Activated naive CD4-positive, alpha-beta T cell treated with anti-CD3 and anti-CD28 coated beads, Interleukin-2, amount 50 U/mL, for 72 hours (primary cell): ENCODE data around the gene RASSF10. TPM values are rescaled to one million over a fixed set of nuclear protein-coding genes. Genes with fewer than 3 reads are reported as not detected.
A peak's percentile ranks its signal among the peaks of the same experiment; 100 is the strongest.

Source experiments
- ATAC-seq, 2 donors: fragments of 150-1000 bp; cut with Tn5 transposase; 2 replicates each; pipeline ENCODE4 v1.10.0; 2021; ENCODE audit warnings: mild to moderate bottlenecking in 2 of 2, moderate library complexity in 2 of 2
- DNase-seq, 2 donors: peaks; one replicate each; pipeline ENCODE4 v3.0.0; 2021 to 2022; ENCODE audit warnings: low spot score in 2 of 2
- H3K27ac Mint-ChIP-seq, 2 donors: one replicate each; pipeline ENCODE4 v1.8.0; 2022; ENCODE audit warnings: mild to moderate bottlenecking in 2 of 2, mixed read lengths in 2 of 2
- H3K36me3 Mint-ChIP-seq, 2 donors: one replicate each; pipeline ENCODE4 v1.8.0; 2022; ENCODE audit warnings: mixed read lengths in 2 of 2
- H3K9me3 Mint-ChIP-seq, 2 donors: one replicate each; pipeline ENCODE4 v1.8.0; 2022; ENCODE audit warnings: mixed read lengths in 2 of 2
- total RNA-seq, 2 donors: library from RNA; stranded (reverse); gene quantifications; one replicate each; pipeline ENCODE4 v1.2.3, GENCODE V29; 2022

Gene RASSF10
- total RNA-seq, 2 donors from 2014 or later = not detected

DNA sequence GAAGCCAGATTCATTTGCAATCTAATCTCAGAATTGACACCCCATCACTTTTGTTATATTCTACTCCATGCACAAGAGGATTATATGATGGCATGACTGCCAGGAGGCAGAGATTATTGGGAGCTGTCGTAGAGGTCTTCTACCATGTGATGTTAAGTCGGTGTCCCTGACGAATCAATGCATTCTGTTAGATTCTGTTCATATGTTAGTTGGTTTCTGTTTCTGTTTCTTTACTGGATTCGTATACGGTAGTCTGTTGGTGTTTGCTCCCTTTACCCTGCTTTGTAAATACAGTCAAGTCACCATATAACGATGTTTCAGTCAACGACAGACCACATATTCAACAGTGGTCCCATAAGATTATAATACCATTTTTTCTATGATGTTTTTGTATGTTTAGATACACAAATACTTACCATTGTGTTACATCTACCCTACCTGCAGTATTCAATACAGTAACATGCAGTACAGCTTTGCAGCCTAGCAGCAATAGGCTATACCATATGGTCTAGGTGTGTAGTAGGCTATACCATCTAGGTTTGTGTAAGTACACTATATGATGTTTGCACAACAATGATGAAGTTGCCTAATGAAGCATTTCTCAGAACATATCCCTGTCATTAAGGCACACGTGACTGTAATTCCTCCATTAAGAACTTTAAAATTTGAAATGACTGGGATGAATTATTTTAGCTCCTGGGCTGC, 22.8 kb upstream of the RASSF10 start:
- ATAC-seq (no peak), DNase-seq (no peak)
- no peak overlapping the region for H3K27ac Mint-ChIP-seq
- no peaks in the 10 kb centered on the region for H3K36me3 Mint-ChIP-seq
- H3K9me3 Mint-ChIP-seq = no peaks in the 10 kb centered on the region

DNA sequence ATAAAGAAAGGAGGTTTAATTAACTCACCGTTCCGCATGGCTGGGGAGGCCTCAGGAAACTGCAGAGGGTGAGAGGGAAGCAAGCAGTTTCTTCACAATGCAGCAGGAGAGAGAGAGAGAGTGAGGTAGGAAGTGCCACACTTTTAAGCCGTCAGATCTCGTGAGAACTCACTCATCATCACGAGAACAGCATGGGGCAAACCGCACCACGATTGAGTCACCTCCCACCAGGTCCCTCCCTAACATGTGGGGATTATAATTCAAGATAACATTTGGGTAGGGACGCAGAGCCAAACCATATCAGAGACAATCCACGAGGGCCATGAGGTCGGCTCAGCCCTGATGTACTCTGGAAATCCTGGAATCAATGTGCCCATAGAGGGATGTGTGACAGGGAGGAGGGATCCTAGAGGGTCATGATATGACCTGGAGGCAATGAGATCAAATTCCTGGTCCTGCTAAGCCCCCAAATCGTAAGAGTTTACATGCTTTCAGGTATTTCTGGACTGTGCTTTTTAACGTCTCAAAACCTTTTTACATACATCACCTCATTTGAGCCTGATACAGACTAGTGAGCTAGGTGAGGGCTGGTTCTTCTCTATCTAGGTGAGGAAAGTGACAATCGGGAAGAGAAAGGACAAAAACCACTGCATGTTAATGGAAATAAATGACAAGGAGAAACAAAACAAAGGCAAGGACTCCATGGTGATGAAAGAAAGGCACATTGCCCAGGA, 19.5 kb upstream of the RASSF10 start:
- Mint-ChIP-seq H3K9me3 (no peaks in the 10 kb centered on the region), H3K36me3 (no peaks in the 10 kb centered on the region), H3K27ac (no peak overlapping the region)
- no peak for DNase-seq
- no peak for ATAC-seq

DNA sequence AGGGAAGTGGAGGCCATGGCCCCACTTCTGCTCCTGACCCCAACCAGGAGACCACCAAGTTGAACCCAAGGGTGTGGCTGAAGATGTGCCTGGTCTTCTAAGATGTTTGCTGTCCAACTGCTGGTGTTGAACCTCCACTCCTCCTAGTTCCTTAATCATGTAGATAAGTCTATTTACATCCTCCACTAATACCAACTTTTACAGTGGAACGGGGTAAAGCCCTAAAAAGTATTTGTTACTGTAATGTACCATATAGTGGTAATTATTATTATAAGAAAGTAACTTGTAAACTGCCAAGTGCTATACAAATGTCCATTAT, 19.0 kb upstream of the RASSF10 start:
- no peak for ATAC-seq
- no peak overlapping the region for H3K27ac Mint-ChIP-seq

DNA sequence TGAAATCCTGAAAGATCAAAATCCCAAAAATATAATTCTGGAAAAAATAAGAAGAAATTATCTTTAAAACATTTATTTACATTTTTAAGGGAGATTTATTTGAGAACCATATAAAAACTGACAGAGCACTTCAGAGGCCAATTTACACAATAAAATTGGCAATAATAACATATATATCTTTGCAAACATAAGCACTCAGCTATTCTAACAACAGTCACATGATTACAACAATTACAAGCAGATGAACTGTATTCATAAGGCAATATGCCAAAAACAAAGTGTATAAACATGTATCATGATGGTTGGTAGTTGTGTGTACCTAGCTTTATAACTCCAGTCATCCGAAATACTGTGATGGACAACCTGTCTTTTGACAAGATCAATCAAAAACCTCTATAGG, 17.7 kb upstream of the RASSF10 start:
- Mint-ChIP-seq H3K9me3 (no peaks in the 10 kb centered on the region), H3K36me3 (no peaks in the 10 kb centered on the region), H3K27ac (no peak overlapping the region)
- DNase-seq (no peak), ATAC-seq (no peak)

More for the DNA sequence above, 19.0 kb upstream of the RASSF10 start:
- H3K9me3 Mint-ChIP-seq = no peaks in the 10 kb centered on the region
- DNase-seq = no peak
- no peaks in the 10 kb centered on the region for H3K36me3 Mint-ChIP-seq

DNA sequence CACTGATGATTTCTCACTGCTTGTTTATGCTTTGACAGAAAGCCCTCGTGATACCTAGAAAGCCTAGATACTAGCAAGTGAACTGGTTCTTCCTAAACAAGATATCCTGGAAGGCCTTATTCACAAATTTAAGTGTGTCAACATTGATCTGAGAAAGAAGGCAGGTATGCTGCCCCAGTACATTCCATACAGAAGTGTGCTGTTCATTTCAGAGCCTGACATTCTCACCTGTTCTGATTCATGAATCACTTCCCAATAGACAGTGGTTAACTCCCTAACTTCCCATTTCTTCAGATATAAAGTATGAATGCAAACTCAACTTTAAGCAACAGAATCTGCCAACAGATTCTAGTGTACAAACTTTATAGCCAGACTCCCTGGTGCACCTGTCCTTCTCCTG, 15.5 kb upstream of the RASSF10 start:
- H3K9me3 Mint-ChIP-seq = no peaks in the 10 kb centered on the region
- no peak for DNase-seq
- H3K27ac Mint-ChIP-seq = no peak overlapping the region
- no peak for ATAC-seq
- no peaks in the 10 kb centered on the region for H3K36me3 Mint-ChIP-seq

DNA sequence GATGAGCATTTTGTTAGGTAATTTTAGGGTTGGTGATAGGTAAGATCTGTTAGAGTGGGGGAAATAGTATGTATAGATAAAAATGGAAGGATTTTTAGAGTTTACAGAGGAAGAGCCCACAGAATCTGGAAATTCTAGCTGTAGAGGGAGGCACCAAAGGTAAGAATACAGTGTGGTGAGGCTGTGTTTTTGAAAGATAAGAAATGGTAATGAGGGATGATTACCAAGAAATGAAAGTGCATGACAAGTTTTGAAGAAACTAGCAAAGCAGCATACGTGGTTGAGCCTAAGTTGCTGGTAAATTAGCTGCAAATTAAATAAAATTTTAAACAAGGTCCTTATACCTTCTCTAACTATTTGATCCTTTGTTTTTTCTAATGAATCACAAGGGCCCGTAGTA, 14.6 kb upstream of the RASSF10 start:
- H3K36me3 Mint-ChIP-seq = no peaks in the 10 kb centered on the region
- no peak for DNase-seq
- ATAC-seq = no peak
- no peaks in the 10 kb centered on the region for H3K9me3 Mint-ChIP-seq
- H3K27ac Mint-ChIP-seq = no peak overlapping the region

DNA sequence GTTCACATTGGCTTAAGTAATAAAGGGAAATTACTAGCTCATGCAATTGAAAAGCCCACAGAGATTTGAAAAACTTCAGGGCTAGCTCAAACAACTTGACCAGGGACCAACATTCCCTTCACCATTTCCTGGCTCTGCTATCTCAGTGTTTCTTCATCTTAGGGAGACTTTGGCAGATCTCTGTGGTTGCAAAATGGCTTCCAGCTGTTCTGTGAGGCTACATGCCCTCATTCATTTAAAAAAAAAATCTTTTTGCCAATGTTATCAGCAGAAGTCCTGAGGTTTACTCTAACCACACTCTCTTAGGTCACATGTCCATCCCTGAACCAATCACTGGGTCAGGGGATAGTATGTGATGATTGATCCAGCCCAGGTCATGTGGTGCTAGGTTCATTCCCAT, 13.9 kb upstream of the RASSF10 start:
- Mint-ChIP-seq H3K9me3 (no peaks in the 10 kb centered on the region), H3K27ac (no peak overlapping the region), H3K36me3 (no peaks in the 10 kb centered on the region)
- ATAC-seq (no peak), DNase-seq (no peak)

DNA sequence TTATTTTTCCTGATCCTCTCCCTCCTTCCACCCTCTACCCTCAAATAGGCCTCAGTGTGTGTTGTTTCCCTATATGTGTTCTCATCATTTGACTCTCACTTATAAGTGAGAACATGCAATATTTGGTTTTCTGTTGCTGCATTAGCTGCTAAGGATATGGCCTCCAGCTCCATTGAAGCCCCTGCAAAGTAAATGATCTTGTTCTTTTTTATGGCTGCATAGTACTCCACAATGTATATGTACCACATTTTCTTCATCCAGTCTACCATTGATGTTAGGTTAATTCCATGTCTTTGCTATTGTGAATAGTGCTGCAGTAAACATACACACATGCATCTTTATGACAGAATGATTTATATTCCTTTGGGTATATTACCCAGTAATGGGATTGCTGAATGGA, 13.3 kb upstream of the RASSF10 start:
- no peak for DNase-seq
- no peak for ATAC-seq
- no peaks in the 10 kb centered on the region for H3K36me3 Mint-ChIP-seq
- H3K27ac Mint-ChIP-seq = no peak overlapping the region
- no peaks in the 10 kb centered on the region for H3K9me3 Mint-ChIP-seq

DNA sequence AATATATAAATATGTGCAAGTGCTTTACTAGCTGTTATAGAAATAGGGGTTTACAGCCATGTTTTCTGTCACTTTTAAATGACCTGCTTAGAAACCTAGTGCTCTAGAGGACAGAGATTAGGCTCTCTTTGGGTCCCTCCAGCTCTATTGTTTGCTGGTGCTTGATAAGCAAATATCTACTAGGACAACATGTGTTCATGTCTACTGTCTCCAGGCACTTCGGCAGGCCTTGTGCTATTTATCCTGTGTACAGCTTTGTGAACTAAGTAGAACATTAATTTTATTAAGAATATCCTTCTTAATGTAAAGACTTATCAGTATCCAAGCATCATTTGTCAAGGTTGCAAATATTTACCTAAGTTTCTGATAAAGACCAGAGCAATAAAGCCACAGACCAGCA, 11.9 kb upstream of the RASSF10 start:
- H3K36me3 Mint-ChIP-seq = no peaks in the 10 kb centered on the region
- no peaks in the 10 kb centered on the region for H3K9me3 Mint-ChIP-seq
- ATAC-seq = no peak
- no peak overlapping the region for H3K27ac Mint-ChIP-seq
- no peak for DNase-seq

DNA sequence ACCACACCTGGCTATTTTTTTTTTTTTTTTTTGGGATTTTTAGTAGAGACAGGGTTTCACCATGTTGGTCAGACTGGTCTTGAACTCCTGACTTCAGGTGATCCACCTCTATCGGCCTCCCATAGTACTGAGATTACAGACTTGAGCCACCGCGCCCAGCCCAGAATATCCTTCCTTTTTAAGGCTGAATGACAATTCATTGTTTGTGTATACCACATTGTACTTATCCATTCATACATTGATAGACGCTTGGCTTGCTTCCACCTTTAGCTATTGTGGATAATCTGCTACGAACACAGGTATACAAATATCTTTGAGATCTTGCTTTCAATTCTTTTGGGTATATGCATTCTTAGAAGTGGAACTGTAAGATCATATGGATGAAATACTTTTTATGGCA, 10.8 kb upstream of the RASSF10 start:
- no peak for ATAC-seq
- Mint-ChIP-seq H3K27ac (no peak overlapping the region), H3K9me3 (no peaks in the 10 kb centered on the region), H3K36me3 (no peaks in the 10 kb centered on the region)
- no peak for DNase-seq

DNA sequence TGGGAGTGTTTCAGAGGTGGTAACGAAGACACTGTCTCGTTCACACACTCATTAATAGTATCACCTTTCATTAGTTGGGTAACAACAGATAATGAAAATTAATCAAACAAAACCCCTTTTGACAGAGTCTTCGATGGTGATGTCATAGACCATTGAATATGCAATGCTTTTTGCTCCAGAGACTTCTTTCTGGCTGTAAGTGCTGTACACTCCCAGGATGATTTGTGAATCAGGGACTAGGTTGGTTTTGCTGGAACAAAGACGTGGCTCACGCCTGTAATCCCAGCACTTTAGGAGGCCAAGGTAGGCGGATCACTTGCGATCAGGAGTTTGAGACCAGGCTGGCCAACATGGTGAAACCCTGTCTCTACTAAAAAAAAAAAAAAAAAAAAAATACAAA, 9.5 kb upstream of the RASSF10 start:
- Mint-ChIP-seq H3K36me3 (no peaks in the 10 kb centered on the region), H3K9me3 (no peaks in the 10 kb centered on the region), H3K27ac (no peak overlapping the region)
- no peak for ATAC-seq
- no peak for DNase-seq

DNA sequence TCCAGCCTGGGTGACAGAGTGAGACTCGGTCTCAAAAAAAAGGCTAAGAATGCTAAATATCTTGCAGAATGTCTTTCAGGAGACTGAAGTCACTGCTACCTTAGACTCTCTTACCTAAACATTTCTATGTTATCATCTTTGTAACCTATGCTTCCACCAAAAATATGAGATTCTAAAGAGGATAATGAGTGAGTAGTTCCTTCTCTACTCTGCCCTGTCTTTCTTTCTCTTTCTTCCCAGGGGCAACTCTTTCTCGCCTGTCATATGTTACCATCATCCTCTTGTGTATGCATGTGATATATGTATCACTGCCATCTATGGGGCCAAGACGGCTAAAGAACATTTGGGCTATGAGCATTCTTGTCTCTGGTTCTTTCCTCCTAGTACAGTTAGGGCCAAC, 9.0 kb upstream of the RASSF10 start:
- no peak for ATAC-seq

DNA sequence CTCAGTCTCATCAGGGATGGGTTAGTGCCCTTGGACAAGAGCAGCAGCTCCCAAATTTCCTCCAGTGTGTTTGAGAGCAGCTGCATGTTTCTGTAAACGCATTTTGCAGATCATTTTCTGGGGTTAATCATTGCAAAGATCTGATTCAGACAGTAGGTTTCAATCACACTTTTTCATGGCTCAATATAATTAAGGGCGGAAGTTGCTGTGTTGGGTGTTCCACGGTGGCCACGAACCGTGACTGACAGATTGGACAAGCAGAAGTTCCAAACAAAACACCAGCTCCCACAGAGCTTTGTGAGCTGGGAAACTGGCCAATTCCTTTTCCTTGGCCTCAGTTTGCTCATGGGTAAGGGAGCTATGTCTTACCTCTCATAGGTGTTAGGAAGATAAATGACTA, 8.4 kb upstream of the RASSF10 start:
- DNase-seq (no peak), ATAC-seq (no peak)
- no peaks in the 10 kb centered on the region for H3K9me3 Mint-ChIP-seq
- no peaks in the 10 kb centered on the region for H3K36me3 Mint-ChIP-seq
- no peak overlapping the region for H3K27ac Mint-ChIP-seq

More for the DNA sequence above, 9.0 kb upstream of the RASSF10 start:
- Mint-ChIP-seq H3K9me3 (no peaks in the 10 kb centered on the region), H3K27ac (no peak overlapping the region), H3K36me3 (no peaks in the 10 kb centered on the region)
- no peak for DNase-seq

DNA sequence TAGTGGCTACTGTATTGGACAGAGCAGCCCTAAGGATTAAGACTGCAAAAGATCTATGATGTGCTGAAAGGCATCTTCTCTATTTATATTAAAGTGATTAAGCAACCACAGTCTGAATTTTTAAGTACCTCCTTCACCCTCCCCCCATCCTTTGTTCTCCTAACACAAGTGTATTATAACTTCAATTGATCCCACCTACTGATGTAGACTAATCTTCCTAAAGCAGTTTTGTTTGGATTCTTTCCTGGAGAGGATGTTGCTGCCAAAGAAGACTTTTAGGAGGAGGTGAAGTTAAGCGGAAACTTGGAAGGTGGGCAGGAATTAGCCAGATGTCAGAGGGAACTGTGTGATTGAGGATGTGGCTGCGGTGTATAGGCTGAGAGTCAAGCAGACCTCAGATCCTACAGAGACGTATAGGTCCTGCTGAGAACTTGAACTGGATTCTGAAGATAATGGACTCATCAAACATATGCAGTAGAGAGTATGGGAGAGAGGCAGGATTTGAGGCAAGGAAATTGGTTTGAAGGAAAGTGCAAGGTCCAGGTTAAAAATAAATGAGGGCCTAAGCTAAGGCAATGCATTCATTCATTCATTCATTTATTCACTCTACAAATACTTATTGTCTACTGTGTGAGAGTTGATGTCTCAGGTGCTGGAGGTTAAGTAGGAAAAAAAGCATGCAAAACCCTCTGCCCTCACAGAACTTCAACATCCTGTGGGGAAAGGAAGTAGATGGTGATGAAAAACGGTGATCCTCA, 5.2 kb upstream of the RASSF10 start:
- ATAC-seq = no peak
- no peaks in the 10 kb centered on the region for H3K9me3 Mint-ChIP-seq

DNA sequence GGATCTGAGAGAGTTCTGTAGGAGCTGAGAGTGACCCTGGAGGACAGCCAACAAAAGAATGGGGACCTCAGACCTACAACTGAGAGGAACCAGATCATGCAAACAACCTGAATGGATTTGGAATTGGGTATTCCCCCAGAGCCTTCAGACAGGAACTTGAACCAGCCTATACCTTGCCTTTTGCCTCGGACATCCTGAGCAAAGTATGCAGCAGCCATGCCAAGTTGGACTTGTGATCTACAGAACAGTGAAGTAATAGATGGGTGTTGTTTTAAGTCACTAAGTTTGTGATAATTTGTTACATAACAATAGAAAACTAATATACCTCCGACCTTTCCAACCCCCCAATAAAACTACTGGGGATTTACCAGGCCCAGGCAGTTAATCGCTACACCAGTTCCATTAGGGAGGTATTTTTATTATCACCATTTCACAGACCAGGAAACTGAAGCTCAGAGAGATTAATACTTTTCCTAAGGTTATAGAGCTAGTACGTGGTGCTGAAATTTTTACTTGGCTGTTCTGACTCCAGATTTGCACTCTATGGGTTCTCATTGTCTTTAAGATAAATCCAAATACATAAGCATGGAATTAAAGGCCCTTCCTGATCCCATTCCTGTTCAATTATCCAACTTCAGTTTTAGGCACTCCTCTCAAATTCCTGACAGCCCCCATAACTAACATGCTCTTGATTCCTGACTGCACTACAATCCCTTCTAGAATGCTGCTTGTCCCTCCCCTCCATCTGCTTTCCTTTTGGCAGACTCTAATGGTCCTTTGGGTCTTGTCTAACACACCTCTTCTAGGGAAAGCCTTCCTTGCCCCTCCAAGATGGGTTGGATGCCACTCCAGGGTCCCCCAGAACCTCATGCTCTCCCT, 1.7 kb upstream of the RASSF10 start:
- no peaks in the 10 kb centered on the region for H3K9me3 Mint-ChIP-seq
- DNase-seq (no peak), ATAC-seq (no peak)
- no peak overlapping the region for H3K27ac Mint-ChIP-seq
- peaks cover 0 to 4% of the 10 kb centered on the region in 2 donors for H3K36me3 Mint-ChIP-seq

More for the DNA sequence above, 5.2 kb upstream of the RASSF10 start:
- DNase-seq = no peak
- Mint-ChIP-seq H3K27ac (no peak overlapping the region), H3K36me3 (no peaks in the 10 kb centered on the region)

DNA sequence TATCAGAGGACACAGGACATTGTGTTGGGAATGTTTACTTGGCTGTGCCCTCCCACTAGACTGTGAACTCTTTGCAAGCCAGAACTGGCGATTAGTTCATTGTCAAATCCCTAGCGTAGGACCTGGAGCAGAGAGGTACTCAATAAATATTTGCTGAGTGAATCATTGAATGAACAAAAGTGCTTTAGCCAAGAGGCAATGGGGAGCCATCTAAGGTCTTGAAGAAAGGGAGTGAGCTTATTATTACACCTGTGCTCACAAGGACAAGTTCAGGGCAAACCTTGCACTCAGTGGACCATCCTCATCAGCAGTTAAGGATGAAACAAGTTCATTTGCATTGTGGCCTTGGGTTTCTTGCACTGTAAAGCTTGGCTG, 1.1 kb upstream of the RASSF10 start:
- no peak for ATAC-seq
- Mint-ChIP-seq H3K9me3 (no peaks in the 10 kb centered on the region), H3K36me3 (peaks cover 0 to 4% of the 10 kb centered on the region in 2 donors), H3K27ac (no peak overlapping the region)
- no peak for DNase-seq

DNA sequence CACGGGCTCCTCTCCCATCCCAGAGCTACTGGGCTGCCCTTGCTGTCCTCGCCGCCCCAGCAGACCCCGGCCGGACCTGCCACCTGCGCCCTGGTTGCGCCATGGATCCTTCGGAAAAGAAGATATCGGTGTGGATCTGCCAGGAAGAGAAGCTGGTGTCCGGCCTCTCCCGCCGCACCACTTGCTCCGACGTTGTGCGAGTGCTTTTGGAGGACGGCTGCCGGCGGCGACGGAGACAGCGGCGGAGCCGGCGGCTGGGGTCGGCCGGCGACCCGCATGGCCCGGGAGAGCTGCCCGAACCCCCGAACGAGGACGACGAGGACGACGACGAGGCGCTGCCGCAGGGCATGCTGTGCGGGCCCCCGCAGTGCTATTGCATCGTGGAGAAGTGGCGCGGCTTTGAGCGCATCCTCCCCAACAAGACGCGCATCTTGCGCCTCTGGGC, 382 bp downstream of the RASSF10 start:
- H3K27ac Mint-ChIP-seq = no peak overlapping the region
- ATAC-seq = no peak
- H3K36me3 Mint-ChIP-seq = peaks cover 0 to 4% of the 10 kb centered on the region in 2 donors
- no peaks in the 10 kb centered on the region for H3K9me3 Mint-ChIP-seq
- DNase-seq = peak in 1 of 2 donors; percentile 6
